Endodermal cell (in vitro differentiated cells): ENCODE data around the gene GNL2. TPM values are rescaled to one million over a fixed set of nuclear protein-coding genes. Genes with fewer than 3 reads are reported as not detected.

Experiments used
- DNase-seq: peaks from one replicate; pipeline ENCODE4 v3.0.0-alpha.2; 2017
- H3K27ac ChIP-seq: 2 replicates; pipeline ENCODE4 v1.5.1; 2013; ENCODE audit warnings: mild to moderate bottlenecking, low read depth, low read length, moderate library complexity
- H3K27me3 ChIP-seq: 2 replicates; pipeline ENCODE4 v1.6.1; 2013; ENCODE audit warnings: mild to moderate bottlenecking, low read length, moderate library complexity; ENCODE audit not compliant: insufficient read depth, control insufficient read depth, poor library complexity, severe bottlenecking
- H3K36me3 ChIP-seq: 2 replicates; pipeline ENCODE4 v1.7.0; 2013; ENCODE audit warnings: mild to moderate bottlenecking, low read length, moderate library complexity; ENCODE audit not compliant: control insufficient read depth, insufficient read depth
- H3K4me1 ChIP-seq: one replicate; pipeline ENCODE4 v1.7.0; 2013; ENCODE audit warnings: low read length; ENCODE audit not compliant: control insufficient read depth, insufficient read depth
- H3K4me3 ChIP-seq: 2 replicates; pipeline ENCODE4 v1.5.1; 2013; ENCODE audit warnings: mild to moderate bottlenecking, low read length, moderate library complexity
- H3K9ac ChIP-seq: 2 replicates; pipeline ENCODE4 v1.6.1; 2013; ENCODE audit warnings: mild to moderate bottlenecking, low read length, moderate library complexity; ENCODE audit not compliant: poor library complexity, severe bottlenecking; ENCODE audit errors: extremely low read depth
- H3K9me3 ChIP-seq: 2 replicates; pipeline ENCODE4 v1.6.1; 2013; ENCODE audit warnings: mild to moderate bottlenecking, low read length, moderate library complexity; ENCODE audit not compliant: control insufficient read depth
- H3K27ac Mint-ChIP-seq: 2 replicates; pipeline ENCODE4 v1.8.0; 2020; ENCODE audit warnings: mixed read lengths
- H3K27me3 Mint-ChIP-seq: 2 replicates; pipeline ENCODE4 v1.8.0; 2021; ENCODE audit warnings: mild to moderate bottlenecking, mixed read lengths; ENCODE audit not compliant: insufficient read depth
- H3K36me3 Mint-ChIP-seq: 2 replicates; pipeline ENCODE4 v1.8.0; 2020; ENCODE audit warnings: low read depth, mixed read lengths
- H3K4me1 Mint-ChIP-seq: 2 replicates; pipeline ENCODE4 v1.8.0; 2020; ENCODE audit warnings: mixed read lengths
- H3K4me3 Mint-ChIP-seq: 2 replicates; pipeline ENCODE4 v1.8.0; 2020; ENCODE audit warnings: mild to moderate bottlenecking, moderate library complexity, mixed read lengths
- H3K9me3 Mint-ChIP-seq: 2 replicates; pipeline ENCODE4 v1.8.0; 2020; ENCODE audit warnings: mild to moderate bottlenecking, mixed read lengths
- CTCF ChIP-seq: fragments of 200-600 bp; sonication (generic); conservative IDR thresholded peaks from 2 replicates; pipeline ENCODE4 v1.5.0; 2021; ENCODE audit warnings: antibody characterized with exemption, mild to moderate bottlenecking
- WGBS, 2 experiments: methylation state at CpG; one replicate each; pipeline versions ENCODE4 v1.1.5 to v1.1.7; 2013; ENCODE audit warnings: missing lambda C conversion rate in 2 of 2, mixed read lengths in 1 of 2; ENCODE audit not compliant: insufficient coverage in 1 of 2, insufficient read length in 1 of 2; 5-methylcytosine and 5-hydroxymethylcytosine counted together
- total RNA-seq, 2 donors: library from RNA; stranded (reverse); fragmentation: NEBNext Ultra II Directional in 1 of 2; extraction: Animal tissue kit (Norgen Biotek cat#: 25700) in 1 of 2; gene quantifications; 2 replicates in 1 of 2; 3 replicates in 1 of 2; pipeline ENCODE4 v1.2.1, GENCODE V29; 2021

The GNL2 gene
- total RNA-seq, 2 donors from 2014 or later = 70.7 to 80.9 TPM

DNA sequence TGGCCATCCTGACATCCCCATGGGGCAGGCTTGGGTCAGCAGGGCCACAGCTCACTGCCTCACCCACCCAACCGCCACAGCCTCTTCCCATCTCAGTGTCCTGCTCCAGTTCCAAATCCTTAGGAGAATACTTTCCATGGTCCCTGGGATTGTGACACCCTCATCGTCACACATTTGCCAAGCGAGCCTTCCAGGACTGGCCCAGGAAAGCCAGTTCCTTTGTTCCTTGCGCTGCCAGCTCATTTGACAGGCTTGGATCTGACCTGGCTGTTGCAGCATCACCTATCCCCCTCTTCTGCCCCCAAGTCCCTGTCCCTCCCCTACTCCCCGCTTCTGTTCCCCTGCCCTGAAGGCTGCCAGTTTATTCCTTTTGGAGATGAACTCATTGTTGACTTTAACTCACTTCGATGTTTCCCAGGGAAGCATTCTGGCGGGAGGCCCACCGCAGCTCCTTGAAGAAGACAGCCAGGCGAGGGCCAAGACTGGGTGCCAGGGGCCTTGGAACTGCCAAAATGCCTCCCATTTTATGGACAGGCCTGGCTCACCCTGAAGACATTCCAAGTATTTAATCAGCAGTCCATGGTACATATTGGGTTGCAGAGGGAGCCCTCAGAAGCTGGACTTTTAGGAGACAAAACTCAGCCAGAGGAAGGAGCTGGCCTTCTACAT is 10.2 kb upstream of the GNL2 start:
- Histone ChIP-seq H3K27me3 (peaks cover 96% of the 10 kb centered on the region), H3K9ac (no peak overlapping the region), H3K27ac (no peak overlapping the region), H3K4me3 (no peak overlapping the region), H3K36me3 (no peaks in the 10 kb centered on the region), H3K9me3 (no peaks in the 10 kb centered on the region), H3K4me1 (no peaks in the 10 kb centered on the region)
- 91 to 93% methylated on average over 8 to 9 of the region's 9 CpGs for WGBS, 2 experiments
- DNase-seq = no peak
- no peaks in the 10 kb centered on the region for H3K9me3 Mint-ChIP-seq
- no peak overlapping the region for H3K27ac Mint-ChIP-seq
- H3K4me3 Mint-ChIP-seq = no peak overlapping the region
- no peaks in the 10 kb centered on the region for H3K4me1 Mint-ChIP-seq
- H3K27me3 Mint-ChIP-seq = peaks cover 30% of the 10 kb centered on the region
- no peaks in the 10 kb centered on the region for H3K36me3 Mint-ChIP-seq
- no peak for TF ChIP-seq CTCF

GRCh38 chr1:37605061-37605650 is 9.4 kb upstream of the GNL2 start:
- Mint-ChIP-seq H3K27me3 (peaks cover 31% of the 10 kb centered on the region), H3K9me3 (no peaks in the 10 kb centered on the region), H3K27ac (peak overlapping the region; percentile 0), H3K4me1 (no peaks in the 10 kb centered on the region), H3K36me3 (no peaks in the 10 kb centered on the region), H3K4me3 (no peak overlapping the region)
- Histone ChIP-seq H3K4me1 (no peaks in the 10 kb centered on the region), H3K4me3 (no peak overlapping the region), H3K27ac (no peak overlapping the region), H3K36me3 (no peaks in the 10 kb centered on the region), H3K27me3 (peaks cover 95% of the 10 kb centered on the region), H3K9ac (no peak overlapping the region), H3K9me3 (no peaks in the 10 kb centered on the region)
- DNase-seq = peak; percentile 70
- TF ChIP-seq CTCF = no peak
- WGBS, 2 experiments = 84 to 92% methylated on average over 11 to 12 of the region's 12 CpGs

GRCh38 chr1:37602750-37603694 is 7.3 kb upstream of the GNL2 start:
- H3K27ac ChIP-seq = no peak overlapping the region
- Mint-ChIP-seq H3K4me3 (no peak overlapping the region), H3K9me3 (no peaks in the 10 kb centered on the region), H3K27ac (no peak overlapping the region), H3K27me3 (peaks cover 39% of the 10 kb centered on the region), H3K4me1 (no peaks in the 10 kb centered on the region), H3K36me3 (no peaks in the 10 kb centered on the region)
- TF ChIP-seq CTCF = peak; percentile 84
- no peak overlapping the region for H3K4me3 ChIP-seq
- peak; percentile 73 for DNase-seq
- 4 to 48% methylated on average over 3 to 8 of the region's 8 CpGs for WGBS, 2 experiments
- no peak overlapping the region for H3K9ac ChIP-seq
- H3K36me3 ChIP-seq = no peaks in the 10 kb centered on the region
- no peaks in the 10 kb centered on the region for H3K4me1 ChIP-seq
- H3K9me3 ChIP-seq = no peaks in the 10 kb centered on the region
- peaks cover 91% of the 10 kb centered on the region for H3K27me3 ChIP-seq
